HEK293T (cell line): ENCODE measurements around the gene ZNF212.

Experiments used
- CTCF ChIA-PET: fragments of 350-600 bp; formaldehyde crosslinking; extraction: SDS; loops from one replicate; lab custom pipeline; 2021; ENCODE audit warnings: antibody characterized with exemption, inconsistent platforms; lab: Yijun Ruan, JAX
- POLR2A ChIA-PET: fragments of 350-600 bp; formaldehyde crosslinking; extraction: SDS; loops from one replicate; lab custom pipeline; 2020; ENCODE audit warnings: antibody characterized with exemption, inconsistent platforms; lab: Yijun Ruan, JAX
- DNase-seq: peaks from one replicate; pipeline ENCODE4 v3.0.0; 2012; ENCODE audit warnings: mixed read lengths; ENCODE audit errors: extremely low spot score
- ARNT ChIP-seq: fragments of 450-650 bp; IDR thresholded peaks from 2 replicates; pipeline ENCODE4 v1.6.1; 2017; ENCODE audit warnings: mild to moderate bottlenecking
- BHLHE40 ChIP-seq: fragments of 450-650 bp; IDR thresholded peaks from 2 replicates; pipeline ENCODE4 v1.6.1; 2016; ENCODE audit warnings: mild to moderate bottlenecking, moderate library complexity, borderline replicate concordance
- CTBP1 ChIP-seq: fragments of 450-650 bp; IDR thresholded peaks from 2 replicates; pipeline ENCODE4 v1.6.1; 2016; ENCODE audit warnings: borderline replicate concordance
- ELF4 ChIP-seq: fragments of 450-650 bp; IDR thresholded peaks from 2 replicates; pipeline ENCODE4 v1.6.1; 2017; ENCODE audit warnings: antibody characterized with exemption
- FOXA1 ChIP-seq: fragments of 450-650 bp; IDR thresholded peaks from 2 replicates; pipeline ENCODE4 v1.6.1; 2016; ENCODE audit warnings: mild to moderate bottlenecking
- FOXK2 ChIP-seq: fragments of 450-650 bp; IDR thresholded peaks from 2 replicates; pipeline ENCODE4 v1.6.1; 2016; ENCODE audit warnings: mild to moderate bottlenecking
- FOXM1 ChIP-seq: fragments of 450-650 bp; IDR thresholded peaks from 2 replicates; pipeline ENCODE4 v1.6.1; 2017; ENCODE audit warnings: mild to moderate bottlenecking, borderline replicate concordance
- HDGF ChIP-seq: fragments of 450-650 bp; IDR thresholded peaks from 2 replicates; pipeline ENCODE4 v1.6.1; 2017; ENCODE audit warnings: antibody characterized with exemption, borderline replicate concordance
- L3MBTL2 ChIP-seq: fragments of 450-650 bp; conservative IDR thresholded peaks from 2 replicates; pipeline ENCODE4 v1.6.1; 2016; ENCODE audit warnings: mild to moderate bottlenecking
- LEF1 ChIP-seq: fragments of 450-650 bp; IDR thresholded peaks from 2 replicates; pipeline ENCODE4 v1.6.1; 2017; ENCODE audit warnings: mild to moderate bottlenecking, borderline replicate concordance
- NFRKB ChIP-seq: fragments of 450-650 bp; IDR thresholded peaks from 2 replicates; pipeline ENCODE4 v1.6.1; 2016; ENCODE audit warnings: mild to moderate bottlenecking, moderate library complexity
- PKNOX1 ChIP-seq: fragments of 450-650 bp; IDR thresholded peaks from 2 replicates; pipeline ENCODE4 v1.6.1; 2016
- SP1 ChIP-seq: fragments of 450-650 bp; IDR thresholded peaks from 2 replicates; pipeline ENCODE4 v1.6.1; 2017
- SUZ12 ChIP-seq: fragments of 450-650 bp; IDR thresholded peaks from 2 replicates; pipeline ENCODE4 v1.6.1; 2016; ENCODE audit warnings: mild to moderate bottlenecking
- TARDBP ChIP-seq: fragments of 450-650 bp; IDR thresholded peaks from 2 replicates; pipeline ENCODE4 v1.6.1; 2016
- ZNF384 ChIP-seq: fragments of 450-650 bp; IDR thresholded peaks from 2 replicates; pipeline ENCODE4 v1.6.1; 2016

ZNF212 gene

GRCh38 chr7:149237502-149237901 is 1.9 kb upstream of the ZNF212 start:
- ChIA-PET CTCF (no interaction called here), POLR2A (no interaction called here)
- TF ChIP-seq ELF4 (no peak), FOXK2 (no peak), BHLHE40 (no peak), SP1 (no peak), SUZ12 (no peak), FOXM1 (no peak), ZNF384 (no peak), HDGF (no peak), ARNT (no peak), CTBP1 (no peak), FOXA1 (no peak), L3MBTL2 (no peak), PKNOX1 (no peak), TARDBP (no peak), NFRKB (no peak), LEF1 (no peak)
- DNase-seq: no peak

GRCh38 chr7:149238051-149238450 is 1.4 kb upstream of the ZNF212 start:
- POLR2A ChIA-PET: no interaction called here
- TF ChIP-seq NFRKB: no peak
- CTCF ChIA-PET: no interaction called here
- no peak for DNase-seq

GRCh38 chr7:149240637-149241036 is 1.2 kb downstream of the ZNF212 start:
- CTCF ChIA-PET: interaction anchor here (0.6 kb wide), 1 partner anchor 117 kb away, joined by 3 read pairs; no protein-coding TSS in a partner anchor
- POLR2A ChIA-PET: interaction anchor here (1.1 to 1.5 kb wide), 3 partner anchors 11 to 22 kb away, joined by 3 to 7 read pairs (median 5); partner anchors contain the start of gene ZNF783
- DNase-seq: no peak
- TF ChIP-seq ZNF384 (no peak), SP1 (no peak), ELF4 (no peak), L3MBTL2 (no peak), TARDBP (no peak), HDGF (no peak), SUZ12 (no peak)

- ChIA-PET POLR2A (no interaction called here), CTCF (interaction anchor here (0.6 to 0.7 kb wide), 2 partner anchors 114 to 145 kb away, joined by 3 to 7 read pairs; no protein-coding TSS in a partner anchor)
- DNase-seq: no peak
These were observed 2.2 kb downstream of the ZNF212 start for GRCh38 chr7:149241696-149242095.

GRCh38 chr7:149245244-149245643 is 5.8 kb downstream of the ZNF212 start:
- POLR2A ChIA-PET: no interaction called here

More at GRCh38 chr7:149241696-149242095, 2.2 kb downstream of the ZNF212 start:
- TF ChIP-seq LEF1 (no peak), FOXA1 (no peak)

GRCh38 chr7:149245744-149246143 is 6.3 kb downstream of the ZNF212 start:
- CTCF ChIA-PET: interaction anchor here (1.0 kb wide), 1 partner anchor 16 kb away, joined by 3 read pairs; no protein-coding TSS in a partner anchor

More at GRCh38 chr7:149245244-149245643, 5.8 kb downstream of the ZNF212 start:
- CTCF ChIA-PET: no interaction called here
- no peak for TF ChIP-seq BHLHE40
- TF ChIP-seq NFRKB: no peak
- TF ChIP-seq ARNT: no peak
- TF ChIP-seq ZNF384: no peak
- no peak for TF ChIP-seq FOXM1
- no peak for TF ChIP-seq CTBP1
- TF ChIP-seq FOXK2: no peak
- TF ChIP-seq HDGF: no peak
- no peak for TF ChIP-seq PKNOX1
- TF ChIP-seq LEF1: no peak
- TF ChIP-seq ELF4: no peak
- no peak for TF ChIP-seq TARDBP
- no peak for TF ChIP-seq L3MBTL2
- TF ChIP-seq SP1: no peak
- no peak for TF ChIP-seq SUZ12
- no peak for TF ChIP-seq FOXA1
- DNase-seq: no peak

More at GRCh38 chr7:149245744-149246143, 6.3 kb downstream of the ZNF212 start:
- TF ChIP-seq HDGF (no peak), L3MBTL2 (no peak), SUZ12 (no peak), NFRKB (no peak), TARDBP (no peak), ELF4 (no peak), SP1 (no peak), BHLHE40 (no peak), FOXA1 (no peak), LEF1 (no peak), FOXM1 (no peak), PKNOX1 (no peak), CTBP1 (no peak)
- POLR2A ChIA-PET: no interaction called here
- no peak for DNase-seq
